GM18858 (cell line): Measurements from ENCODE around the gene ABCG1.
"Not testable (repeated sequence)": the region's sequence is repeated elsewhere in the genome, so short reads cannot be mapped to it uniquely, and the experiment has no call there.

Experiments
- ATAC-seq: cut with Tn5 transposase; IDR thresholded peaks from one replicate; pipeline ENCODE4 v1.9.1; 2021; ENCODE audit not compliant: unreplicated experiment

Gene ABCG1

DNA sequence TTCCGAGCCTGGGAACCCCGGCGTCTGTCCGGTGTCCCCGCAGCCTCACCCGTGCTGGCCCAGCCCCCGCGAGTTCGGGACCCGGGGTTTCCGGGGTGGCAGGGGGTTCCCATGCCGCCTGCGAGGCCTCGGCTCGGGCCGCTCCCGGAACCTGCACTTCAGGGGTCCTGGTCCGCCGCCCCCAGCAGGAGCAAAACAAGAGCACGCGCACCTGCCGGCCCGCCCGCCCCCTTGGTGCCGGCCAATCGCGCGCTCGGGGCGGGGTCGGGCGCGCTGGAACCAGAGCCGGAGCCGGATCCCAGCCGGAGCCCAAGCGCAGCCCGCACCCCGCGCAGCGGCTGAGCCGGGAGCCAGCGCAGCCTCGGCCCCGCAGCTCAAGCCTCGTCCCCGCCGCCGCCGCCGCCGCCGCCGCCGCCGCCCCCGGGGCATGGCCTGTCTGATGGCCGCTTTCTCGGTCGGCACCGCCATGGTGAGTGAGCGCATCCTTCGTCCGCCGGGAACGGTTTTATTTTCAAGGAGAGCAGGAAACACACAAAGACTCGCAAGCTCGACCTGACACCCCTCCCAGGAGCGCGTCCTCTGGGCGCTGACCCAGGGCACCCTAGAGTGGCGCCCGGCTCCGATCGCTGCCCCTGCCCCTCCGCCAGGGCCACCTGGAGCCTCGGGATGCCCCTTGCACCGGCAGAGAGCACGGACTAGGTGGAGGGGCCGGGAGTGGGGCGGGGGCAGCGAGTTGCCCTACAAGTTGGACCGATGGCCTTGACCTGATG is at the start of gene ABCG1:
TSS of gene ABCG1 (plus strand) at position 305 of the 770 bp plus-strand sequence. CDS start at position 428, 123 bp downstream.
- no peak for ATAC-seq

DNA sequence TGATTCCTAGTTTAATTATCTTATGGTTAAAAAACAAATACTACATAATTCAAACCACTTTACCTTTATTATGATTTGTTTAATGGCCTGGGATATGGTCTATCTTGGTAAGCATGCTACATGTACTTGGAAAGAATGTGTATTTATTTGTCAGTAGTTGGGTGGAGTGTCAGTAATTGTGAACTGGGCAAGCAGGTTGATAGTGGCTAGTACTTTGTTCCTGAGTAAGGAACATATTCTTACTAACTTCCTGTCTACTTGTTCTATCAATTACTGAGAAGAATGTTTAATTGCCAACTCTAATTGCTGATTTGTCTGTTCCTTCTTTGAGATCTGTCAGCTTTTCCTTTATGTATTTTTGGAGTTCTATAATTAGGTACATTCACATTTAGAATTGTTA is 49.2 kb upstream of the ABCG1 start:
- no peak for ATAC-seq

DNA sequence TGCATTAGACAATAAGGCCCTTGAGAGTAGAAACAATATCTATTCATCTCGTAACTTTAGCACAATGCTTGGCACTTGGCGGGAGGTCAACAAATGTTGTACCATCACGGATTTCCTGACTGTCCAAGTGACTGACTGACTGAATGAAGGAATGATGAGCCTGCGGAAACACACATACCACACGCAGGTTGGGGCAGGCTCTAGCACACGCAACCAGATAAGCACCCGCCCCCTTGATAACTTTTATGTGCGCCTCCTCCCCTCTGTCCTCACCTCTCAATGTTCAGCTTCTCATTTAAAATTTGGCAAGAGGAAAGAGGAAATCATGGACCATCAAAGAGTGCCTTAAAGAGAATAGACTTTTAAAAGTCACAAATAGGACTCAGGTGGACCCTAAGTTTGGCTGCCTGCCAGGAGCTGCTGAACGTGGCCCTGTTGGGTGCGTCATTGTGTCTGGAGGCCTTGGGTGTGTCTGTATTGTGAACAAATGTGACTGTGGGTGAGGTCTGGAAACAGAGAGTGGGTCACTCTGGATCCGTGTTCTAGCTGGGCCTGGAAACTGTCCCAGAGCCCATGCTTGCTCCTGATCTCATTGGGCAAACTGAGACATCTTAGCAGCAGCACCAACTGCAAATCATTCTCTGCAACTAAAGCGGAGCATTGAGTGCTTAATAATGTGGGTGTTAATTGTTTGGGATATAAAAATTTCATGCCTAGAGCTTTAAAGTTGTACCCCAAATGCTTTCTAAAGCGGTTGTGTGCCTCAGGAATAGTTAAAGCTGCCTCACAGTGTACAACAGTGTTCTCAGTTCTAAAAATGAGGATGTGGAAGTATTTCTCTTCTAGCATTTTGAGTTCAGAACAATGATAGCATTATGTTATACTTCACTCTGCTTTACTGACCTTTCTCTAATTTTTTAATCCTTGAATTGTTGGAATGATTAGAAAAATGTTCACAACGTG is 47.6 kb upstream of the ABCG1 start:
- no peak for ATAC-seq

DNA sequence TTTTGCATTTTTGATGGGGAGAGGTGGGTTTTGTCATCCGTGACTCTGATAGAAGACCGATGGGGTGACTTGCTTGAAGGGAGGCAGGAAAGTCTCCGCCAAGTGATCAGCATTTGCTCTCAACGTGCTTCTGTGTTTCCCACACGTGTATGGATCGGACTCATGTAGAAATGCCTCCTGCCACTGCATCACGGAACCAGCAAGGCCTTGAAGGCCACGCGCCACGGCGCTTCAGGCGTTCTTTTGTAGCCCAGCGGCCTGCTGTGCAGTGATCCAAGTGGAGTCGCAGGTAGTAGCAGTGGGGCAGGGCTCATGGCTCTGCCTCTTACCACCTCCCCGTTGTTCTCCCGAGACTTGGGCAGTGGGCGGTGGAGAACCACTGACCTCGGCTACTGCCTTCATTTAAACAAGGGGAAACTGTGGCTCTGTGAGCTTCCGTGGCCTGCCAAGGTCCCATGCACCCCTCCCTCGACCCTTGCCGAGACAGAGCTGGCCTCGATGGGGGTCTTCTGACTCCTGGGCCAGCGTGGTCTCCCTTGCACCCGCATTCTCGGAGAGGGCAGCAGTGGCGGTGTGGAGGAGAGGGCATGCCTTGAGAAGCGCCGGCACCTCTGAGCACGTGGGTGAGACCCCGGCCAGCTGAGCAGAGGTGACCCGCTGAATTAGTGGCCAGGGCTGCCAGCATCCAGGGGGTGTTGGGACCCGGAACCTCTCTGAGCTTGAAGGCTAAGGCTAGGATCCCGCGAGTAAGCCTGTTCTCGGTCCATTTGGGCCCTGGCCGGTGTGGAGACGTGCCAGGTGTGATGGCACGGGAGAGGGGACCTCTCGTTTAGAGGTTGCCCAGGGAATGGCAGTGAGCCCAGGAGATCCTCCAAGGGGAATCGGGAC is 46.1 kb upstream of the ABCG1 start:
- no peak for ATAC-seq

DNA sequence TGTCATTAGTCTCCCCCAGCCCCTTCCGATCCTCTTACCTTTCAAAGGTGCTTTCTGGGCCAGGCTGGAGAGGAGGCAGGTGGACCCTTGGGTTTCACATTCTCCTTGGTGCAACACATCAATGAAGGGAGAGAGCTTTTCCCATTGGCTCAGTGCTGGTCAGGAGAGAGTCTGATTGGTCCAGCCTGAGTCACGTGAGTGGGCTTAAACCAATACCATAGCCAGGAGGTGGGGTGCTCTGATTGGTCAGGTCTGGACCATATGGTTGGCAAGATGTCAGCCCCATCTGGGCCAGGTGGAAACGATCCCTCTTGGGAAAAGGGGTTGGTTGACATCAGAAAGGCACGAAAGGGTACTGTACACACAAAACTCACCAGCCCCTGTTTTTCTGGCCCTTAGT is 44.8 kb upstream of the ABCG1 start:
- ATAC-seq = no peak

DNA sequence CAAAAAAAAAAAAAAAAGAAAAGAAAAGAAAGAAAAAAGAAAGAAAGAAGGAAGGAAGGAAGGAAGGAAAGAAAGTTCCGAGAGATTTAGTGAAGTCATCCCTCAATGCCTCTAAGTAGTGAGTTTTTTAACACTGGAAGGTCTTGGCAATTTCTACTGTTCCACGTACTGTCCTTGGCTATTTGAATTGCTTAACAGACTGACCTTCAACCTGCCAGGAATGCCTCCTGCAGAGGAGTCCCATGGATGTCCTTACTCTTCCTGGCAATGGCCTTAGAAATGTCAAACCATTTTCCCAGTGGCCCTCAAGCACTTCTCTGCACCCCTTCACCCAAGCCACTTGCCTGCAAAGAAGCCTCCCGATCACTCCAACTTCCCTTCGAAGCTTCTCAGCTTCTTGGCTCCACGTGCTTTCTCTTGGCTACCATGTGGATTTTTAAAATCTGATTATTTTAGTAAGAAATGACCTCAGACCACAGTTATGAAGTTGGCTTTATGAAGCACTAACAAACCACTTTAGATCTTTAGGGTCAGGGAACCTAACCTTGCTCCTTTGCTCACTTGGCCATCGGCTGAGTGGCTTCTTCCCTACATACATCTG is 43.7 kb upstream of the ABCG1 start:
- no peak for ATAC-seq

DNA sequence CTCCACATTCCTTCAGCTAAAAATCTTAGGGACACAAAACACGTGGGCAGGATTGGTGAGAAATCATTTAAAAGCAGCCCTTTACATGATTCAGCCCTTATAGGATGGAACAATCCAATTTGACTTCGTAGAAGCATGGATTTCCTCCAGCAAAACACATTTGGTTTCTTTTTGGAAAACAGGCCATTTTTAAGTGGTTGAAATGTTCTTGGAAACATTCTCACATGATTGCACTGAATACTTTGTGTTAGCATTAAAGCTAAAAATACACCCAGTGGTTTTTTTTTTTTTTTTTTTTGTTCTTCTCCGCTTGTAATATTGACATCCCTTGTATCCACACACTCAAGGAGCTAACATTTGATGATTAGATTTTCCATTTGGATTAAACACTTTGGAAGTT is 42.1 kb upstream of the ABCG1 start:
- ATAC-seq = no peak

DNA sequence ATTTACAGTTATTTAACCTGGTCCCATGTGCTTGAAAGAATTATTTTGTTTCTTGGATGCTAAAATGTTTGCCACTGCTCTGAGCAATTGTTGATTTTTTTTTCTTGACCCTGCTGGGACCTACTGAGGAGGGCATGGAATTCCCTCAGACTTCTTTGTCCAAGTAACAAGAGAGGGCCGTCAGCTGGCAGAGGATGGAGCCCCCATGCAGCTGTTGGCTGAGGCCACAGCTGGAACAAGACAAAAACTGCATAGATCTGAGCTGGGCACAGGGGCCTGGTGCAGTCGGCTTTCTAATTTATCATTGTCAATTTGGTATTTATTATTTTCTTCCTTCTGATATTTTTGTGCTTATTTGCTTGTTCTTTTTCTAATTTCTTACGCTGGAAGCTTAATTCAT is 39.6 kb upstream of the ABCG1 start:
- ATAC-seq = no peak

DNA sequence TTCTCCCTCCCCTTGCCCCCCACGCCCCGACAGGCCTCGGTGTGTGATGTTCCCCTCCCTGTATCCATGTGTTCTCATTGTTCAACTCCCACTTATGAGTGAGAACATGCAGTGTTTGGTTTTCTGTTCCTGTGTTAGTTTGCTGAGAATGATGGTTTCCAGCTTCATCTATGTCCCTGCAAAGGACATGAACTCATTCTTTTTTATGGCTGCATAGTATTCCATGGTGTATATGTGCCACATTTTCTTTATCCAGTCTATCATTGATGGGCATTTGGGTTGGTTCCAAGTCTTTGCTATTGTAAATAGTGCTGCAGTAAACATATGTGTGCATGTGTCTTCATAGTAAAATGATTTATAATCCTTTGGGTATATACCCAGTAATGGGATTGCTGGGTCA is 38.9 kb upstream of the ABCG1 start:
- ATAC-seq = not testable (repeated sequence)

DNA sequence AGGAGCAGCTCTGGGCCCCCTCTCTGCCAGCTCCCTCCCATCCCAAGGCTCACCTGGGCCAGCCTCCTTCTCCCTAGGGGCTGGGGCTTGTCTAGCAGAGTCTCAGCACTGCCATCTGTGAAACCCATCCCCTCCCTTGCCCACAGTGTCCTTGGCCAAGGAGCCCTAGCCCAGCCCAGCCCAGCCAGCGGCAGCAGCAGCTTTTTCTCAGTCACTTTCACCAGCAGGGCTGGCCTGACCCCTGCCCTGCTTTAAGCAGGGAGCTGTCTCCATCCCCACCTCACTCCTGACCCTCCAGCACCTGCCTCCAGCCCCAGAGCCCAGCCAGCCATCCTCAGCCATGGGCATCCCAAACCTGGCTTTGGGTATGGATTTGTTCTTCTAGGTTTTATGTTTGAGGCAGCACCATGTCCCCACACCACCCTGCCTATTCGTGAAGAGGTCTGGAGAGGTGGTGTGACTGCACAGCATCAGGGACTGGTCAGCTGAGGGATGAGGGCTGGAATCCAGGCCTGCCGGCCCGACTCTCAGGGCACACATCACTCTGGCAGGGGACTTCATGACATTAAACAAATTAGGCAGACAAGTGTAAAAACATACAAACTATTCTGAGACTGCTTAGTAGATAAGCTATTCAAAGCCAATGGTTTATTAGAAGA is 36.1 kb upstream of the ABCG1 start:
- no peak for ATAC-seq

DNA sequence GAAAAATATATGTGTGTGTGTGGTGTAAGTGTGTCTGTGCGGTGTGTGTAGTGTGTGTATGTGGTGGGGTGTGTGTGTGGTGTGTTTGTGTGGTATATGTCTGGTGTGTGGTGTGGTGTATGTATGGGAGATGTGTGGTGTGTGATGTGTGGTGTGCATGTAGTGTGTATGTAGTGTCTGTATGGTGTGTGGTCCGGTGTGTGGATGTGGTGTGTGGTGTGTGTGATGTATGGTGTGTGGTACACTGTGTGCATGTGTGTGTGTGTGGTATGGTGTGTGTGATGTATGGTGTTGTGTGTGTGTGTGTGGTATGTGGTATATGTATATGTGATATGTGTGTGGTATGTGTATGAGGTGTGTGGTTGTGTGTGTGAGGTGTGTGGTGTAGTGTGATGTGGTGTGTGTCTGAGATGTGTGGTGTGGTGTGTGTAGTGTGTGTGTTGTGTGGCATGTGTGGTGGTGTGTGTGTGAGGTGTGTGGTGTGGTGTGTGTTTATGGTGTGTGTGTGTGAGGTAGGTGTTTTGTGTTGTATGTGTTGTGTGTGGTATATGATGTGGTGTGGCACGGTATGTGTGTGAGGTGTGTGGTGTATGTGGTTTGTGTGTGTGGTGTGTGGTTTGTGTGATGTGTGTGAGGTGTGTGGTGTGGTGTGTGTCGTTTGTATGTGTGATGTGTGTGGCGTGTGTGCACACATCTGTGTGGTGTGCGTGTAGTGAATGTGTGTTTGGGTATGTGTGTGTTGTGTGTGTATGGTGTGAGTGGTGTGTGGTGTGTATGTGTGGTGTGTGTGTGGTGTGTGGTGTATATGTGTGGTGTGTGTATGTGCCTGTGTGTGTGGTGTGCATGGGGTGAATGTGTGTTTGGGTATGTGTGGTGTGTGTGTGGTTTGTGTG is 35.3 kb upstream of the ABCG1 start:
- no peak for ATAC-seq

DNA sequence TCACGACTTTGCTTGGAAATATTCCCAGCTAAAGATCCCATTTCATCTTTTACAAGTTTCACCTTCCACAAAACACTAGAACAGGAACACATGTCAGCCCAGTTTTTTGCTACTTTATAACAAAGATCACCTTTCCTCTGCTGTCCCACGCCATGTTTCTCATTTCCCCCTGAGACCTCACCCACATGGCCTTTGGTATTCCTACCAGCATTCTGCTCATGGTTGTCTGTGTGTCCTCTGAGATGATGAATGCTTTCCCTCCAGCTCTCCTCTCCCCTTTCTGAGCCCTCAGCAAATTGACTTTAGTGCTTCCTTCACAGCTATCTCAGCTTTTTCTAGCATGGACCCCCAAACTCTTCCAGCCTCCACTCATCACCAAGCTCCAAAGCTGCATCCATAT is 32.3 kb upstream of the ABCG1 start:
- no peak for ATAC-seq

DNA sequence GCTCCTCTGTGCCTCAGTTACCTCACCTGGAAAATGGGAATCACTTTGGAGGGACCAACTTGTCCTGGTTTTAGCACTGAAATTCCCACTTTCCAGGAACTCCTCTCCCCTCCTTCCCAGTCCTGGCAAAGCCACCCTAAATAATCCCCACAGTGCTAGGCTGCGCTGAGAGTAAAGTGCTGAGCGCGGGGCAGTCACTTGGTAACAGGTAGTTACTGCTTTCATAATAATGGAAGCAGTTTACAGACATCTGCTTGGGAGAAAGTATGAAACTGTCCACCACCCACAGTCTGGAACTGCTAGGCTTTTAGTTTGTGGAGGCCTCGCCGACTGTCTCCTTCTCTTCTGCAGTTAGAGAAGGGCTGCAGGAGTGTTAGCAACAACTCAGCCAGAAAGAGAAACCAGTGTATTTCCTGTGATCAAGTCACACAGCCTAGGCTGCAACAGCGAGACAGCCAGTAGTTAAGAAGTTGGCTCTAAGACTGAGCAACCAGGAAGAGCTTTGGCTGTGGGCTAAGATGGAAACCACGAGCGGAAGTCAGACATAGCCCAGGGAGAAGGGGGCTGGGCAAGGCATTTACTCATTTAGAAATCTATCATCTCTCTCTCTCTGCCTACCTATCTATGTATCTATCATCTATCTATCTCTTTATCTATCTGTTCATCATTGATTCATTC is 30.8 kb upstream of the ABCG1 start:
- ATAC-seq = peak; percentile 95

DNA sequence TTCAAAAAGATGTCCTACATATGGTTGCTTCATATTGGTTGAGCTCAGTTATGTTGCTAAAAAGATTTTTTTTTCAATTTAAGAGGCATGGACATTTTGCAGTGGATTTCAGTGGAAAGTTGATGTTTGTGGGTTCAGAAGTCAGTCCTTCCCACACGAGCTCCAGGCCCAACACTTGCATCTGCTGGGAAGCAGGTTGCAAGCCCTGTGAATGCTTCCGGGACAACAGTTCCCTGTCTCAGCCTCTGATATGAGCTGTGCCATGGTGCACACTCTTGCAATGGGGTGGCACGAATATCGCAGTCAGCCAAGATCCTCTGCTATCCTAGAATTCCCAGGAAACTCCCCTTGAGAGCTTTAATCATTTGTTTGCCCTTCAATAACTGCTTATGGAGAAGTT is 30.3 kb upstream of the ABCG1 start:
- no peak for ATAC-seq

DNA sequence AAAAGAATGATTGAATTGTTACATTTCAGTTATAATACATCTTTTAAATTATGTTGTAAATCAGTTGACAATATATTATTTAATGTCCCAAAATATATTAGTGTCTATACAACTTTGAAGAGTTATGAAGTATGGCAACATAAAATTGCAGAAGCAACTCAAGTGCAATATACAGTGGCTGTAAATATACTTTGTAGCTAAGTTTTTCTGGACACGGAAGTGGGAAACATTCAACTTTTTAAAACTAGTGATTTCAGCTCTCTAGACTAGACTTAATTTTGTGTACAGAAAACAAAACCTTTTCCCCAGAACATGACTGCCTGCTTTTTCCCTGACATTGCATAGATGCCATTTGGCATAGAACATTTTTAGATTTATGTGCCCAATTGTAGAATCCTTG is 29.5 kb upstream of the ABCG1 start:
- no peak for ATAC-seq

DNA sequence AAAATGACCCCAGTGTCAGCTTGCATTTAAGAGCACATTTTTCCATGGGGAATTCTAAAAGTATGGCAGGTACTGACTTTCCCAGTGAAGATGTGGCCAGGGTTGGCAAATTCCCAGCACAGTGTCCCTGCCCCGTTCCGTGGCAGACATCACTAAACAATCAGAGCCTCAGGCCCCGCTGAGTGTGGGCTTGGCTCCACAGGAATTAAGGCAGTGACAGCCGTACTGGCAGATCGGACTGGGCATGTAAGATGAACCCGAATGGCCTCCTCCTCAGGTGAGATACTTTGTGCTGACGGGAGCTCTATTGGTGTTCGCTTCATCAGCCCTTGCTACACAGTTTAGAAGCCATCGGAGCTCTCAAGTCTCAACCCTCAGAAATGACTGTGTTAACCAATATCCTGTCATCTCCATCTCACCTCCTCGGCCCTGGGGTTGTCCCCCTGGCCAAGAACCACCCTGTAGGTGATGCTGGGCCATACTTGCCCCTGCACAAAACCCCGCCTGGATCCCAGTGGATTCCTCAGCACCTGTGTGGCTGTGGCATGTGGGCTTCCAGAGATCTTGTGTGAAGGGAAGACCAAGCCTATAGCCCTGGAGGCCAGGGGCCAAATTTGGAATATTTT is 29.0 kb upstream of the ABCG1 start:
- no peak for ATAC-seq

DNA sequence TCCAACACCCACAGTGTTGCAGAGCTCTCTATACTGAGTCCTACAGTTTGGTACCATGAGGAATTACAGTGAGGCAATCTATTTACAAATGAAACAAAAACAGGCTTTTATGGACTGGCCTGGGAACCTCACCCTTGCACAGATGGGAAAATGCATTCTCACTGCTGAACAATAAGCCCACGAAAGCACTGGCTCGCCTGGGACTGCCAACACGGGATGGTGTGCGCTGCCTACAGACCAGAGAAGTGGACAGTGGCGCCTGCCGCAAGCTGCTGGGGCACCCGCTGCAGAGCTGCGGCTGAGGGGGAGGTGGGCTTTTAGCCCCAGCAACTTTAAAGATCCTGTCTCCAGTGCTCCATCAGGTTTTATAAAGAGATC is 28.5 kb upstream of the ABCG1 start:
- no peak for ATAC-seq

DNA sequence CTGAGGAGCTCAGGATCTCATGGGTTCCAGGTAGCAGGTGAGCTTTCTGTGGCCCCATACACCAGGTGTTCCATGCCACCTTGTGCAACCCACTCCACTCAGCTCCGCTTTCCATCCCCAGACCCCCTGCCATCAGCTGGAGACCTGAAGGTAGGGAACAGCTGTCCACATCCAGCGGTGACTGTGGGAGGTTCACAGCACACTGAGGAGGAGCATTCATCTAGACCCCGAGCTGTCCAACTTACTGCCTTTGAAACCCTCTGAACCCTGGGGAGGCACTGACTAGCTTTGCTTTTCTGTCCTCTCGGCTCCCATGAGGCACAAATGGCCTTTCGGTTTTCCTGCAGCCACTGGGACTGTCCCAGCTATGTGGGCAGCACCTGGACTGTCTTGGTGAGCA is 27.9 kb upstream of the ABCG1 start:
- no peak for ATAC-seq
